SK-MEL-5 (cell line): ENCODE data around the gene QPCT. TPM values are rescaled to one million over a fixed set of nuclear protein-coding genes. Genes with fewer than 3 reads are reported as not detected.
"Not testable (repeated sequence)": the region's sequence is repeated elsewhere in the genome, so short reads cannot be mapped to it uniquely, and the experiment has no call there.

ENCODE experiments used
- DNase-seq: peaks from one replicate; pipeline ENCODE4 v3.0.0-alpha.2; 2016; ENCODE audit warnings: low read depth, low spot score
- in situ Hi-C: cut with HindIII; loops from 2 replicates; pipeline ENCODE4 v1.10.0; 2016; ENCODE audit warnings: low sequenced_read_pairs, high pct_unique_total_duplicates, low pct_unique_long_range_greater_than_20kb
- small RNA-seq, 2 experiments: library from RNA; depleted of rRNA; stranded (forward); fragments of <200 nt; gene quantifications; one replicate each; pipeline ENCODE3, GENCODE V24; 2014
- total RNA-seq: library from RNA; depleted of rRNA; stranded (reverse); fragments of >200 nt; shearing (Covaris generic); gene quantifications from 2 replicates; pipeline ENCODE4 v1.2.3, GENCODE V29; 2014; rRNA removed

The QPCT gene
- total RNA-seq, 1 experiment from 2014 or later, result 2,298 TPM

DNA sequence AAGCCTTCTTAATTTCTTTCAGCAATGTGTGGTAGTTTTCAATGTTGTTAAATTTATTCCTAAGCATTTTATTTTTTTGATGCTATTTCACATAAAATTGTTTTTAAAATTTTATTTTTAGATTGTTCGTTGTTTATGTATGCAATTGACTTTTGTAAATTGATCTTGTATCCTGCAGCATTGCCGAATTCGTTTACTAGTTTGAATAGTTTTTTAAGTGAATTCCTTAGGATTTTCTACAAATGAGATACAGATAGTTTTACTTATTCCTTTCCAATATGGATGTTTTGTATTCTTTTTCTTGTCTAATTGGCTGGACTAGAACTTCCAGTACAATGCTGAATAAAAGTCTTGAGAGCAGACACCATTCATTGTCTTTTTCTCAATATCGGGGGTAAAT is 55.6 kb downstream of the QPCT start:
- in situ Hi-C loops, result loop anchor here (25.0 kb wide), 1 partner anchor 437 kb away; no protein-coding TSS in a partner anchor
- no peak for DNase-seq

DNA sequence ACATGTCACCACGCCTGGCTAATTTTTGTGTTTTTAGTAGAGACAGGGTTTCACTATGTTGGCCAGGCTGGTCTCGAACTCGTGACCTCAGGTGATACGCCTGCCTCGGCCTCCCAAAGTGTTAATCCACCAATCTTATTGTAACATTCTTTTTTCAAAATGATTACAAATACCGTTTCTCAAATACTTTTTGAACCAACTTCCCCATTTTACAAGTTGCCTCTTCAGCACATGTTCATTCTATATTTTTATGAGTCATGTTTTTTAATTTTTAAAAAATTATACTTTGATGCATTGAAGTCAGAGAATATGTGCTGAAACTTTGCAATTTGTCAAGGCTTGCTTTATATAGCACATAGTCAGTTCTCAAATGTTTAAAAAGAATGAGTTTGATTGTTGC is 58.2 kb downstream of the QPCT start:
- in situ Hi-C loops, result loop anchor here (25.0 kb wide), 1 partner anchor 435 kb away; no protein-coding TSS in a partner anchor
- DNase-seq, result no peak

- DNase-seq, result no peak
- in situ Hi-C loops, result loop anchor here (25.0 kb wide), 1 partner anchor 432 kb away; no protein-coding TSS in a partner anchor
Measured at GRCh38 chr2:37405781-37406180, 61.4 kb downstream of the QPCT start.

GRCh38 chr2:37412231-37412630 is 67.8 kb downstream of the QPCT start:
- DNase-seq, result no peak
- in situ Hi-C loops, result loop anchor here (25.0 kb wide), 1 partner anchor 425 kb away; no protein-coding TSS in a partner anchor

- in situ Hi-C loops, result loop anchor here (25.0 kb wide), 1 partner anchor 423 kb away; no protein-coding TSS in a partner anchor
- not testable (repeated sequence) for DNase-seq
Measured at GRCh38 chr2:37413911-37414469, 69.6 kb downstream of the QPCT start.

- DNase-seq, result peak; percentile 90
- in situ Hi-C loops, result loop anchor here (25.0 kb wide), 1 partner anchor 423 kb away; no protein-coding TSS in a partner anchor
Measured at GRCh38 chr2:37414470-37414949, 70.1 kb downstream of the QPCT start.

DNA sequence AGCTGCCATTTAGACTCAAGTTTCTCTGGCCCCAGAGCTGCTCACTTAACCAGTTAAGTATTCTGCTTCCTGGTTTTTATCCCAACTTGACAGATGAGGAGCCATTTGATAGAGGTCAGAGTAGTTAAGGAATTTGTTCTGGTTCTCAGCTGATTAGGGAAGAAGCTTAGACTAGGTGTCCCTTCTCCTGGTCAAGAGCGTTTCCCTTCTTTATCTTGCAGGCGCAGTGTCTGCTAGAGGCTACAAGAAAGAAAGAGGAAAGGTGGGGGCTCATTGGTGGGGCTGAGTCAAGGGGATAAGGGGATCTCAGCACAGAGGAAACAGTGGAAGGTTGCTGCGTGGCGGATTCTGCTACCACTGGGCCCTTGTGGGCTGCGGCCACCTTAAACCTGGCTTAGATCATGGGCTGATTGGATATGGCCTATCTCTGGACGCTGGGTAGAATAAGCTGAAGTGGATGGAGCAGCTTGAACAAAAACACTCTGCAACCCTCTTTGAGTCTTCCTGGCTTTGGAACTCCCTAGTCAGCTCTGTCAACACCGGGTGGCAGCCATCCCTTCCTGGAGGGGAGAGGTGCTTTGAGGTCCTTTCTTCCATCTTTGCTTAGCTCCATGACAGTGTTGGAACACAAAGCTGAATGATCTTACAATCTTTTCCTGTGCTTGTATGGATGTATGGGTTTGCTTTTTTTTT is 70.8 kb downstream of the QPCT start:
- DNase-seq, result peak; percentile 61
- in situ Hi-C loops, result loop anchor here (25.0 kb wide), 1 partner anchor 422 kb away; no protein-coding TSS in a partner anchor

DNA sequence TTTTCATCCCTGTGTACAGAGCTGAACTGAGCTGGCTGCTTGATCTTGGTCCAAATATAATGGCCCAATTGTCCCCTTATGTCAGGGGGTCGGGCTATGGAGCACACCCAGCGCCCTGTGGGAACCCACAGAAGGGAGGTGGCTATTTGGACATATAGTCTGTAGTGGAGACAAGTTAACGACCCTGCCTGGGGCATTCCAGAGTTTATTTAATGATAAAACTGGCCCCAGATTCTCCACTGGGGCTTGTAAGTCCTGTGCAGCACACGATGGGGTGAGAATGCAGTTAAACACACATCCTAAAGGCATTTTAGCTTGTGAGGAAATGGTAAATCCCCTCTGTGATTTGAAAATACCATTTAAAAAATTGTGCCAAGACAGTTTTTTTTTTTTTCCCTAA is 72.9 kb downstream of the QPCT start:
- in situ Hi-C loops, result loop anchor here (25.0 kb wide), 1 partner anchor 420 kb away; no protein-coding TSS in a partner anchor

GRCh38 chr2:37418956-37419355 is 74.5 kb downstream of the QPCT start:
- no peak for DNase-seq
- in situ Hi-C loops, result loop anchor here (25.0 kb wide), 1 partner anchor 418 kb away; no protein-coding TSS in a partner anchor

More for the DNA sequence above, 72.9 kb downstream of the QPCT start:
- peak; percentile 69 for DNase-seq

DNA sequence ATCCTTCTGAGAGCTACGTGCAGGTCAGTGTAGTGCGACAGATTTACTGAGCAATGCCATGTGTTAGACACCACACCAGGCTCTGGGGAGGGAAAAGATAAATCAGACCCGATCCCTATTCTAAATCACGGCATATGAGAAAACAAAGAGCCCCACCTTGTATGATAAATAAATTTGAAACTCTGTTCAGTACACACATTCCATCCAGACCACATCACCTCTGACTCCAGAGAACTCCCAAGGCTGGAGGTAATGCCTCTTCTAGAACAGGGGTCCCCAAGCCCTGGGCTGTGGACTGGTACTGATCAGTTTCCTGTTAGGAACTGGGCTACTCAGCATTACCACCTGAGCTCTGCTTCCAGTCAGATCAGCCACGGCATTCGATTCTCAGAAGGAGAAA is 77.3 kb downstream of the QPCT start:
- DNase-seq, result no peak
- in situ Hi-C loops, result loop anchor here (25.0 kb wide), 1 partner anchor 416 kb away; no protein-coding TSS in a partner anchor

DNA sequence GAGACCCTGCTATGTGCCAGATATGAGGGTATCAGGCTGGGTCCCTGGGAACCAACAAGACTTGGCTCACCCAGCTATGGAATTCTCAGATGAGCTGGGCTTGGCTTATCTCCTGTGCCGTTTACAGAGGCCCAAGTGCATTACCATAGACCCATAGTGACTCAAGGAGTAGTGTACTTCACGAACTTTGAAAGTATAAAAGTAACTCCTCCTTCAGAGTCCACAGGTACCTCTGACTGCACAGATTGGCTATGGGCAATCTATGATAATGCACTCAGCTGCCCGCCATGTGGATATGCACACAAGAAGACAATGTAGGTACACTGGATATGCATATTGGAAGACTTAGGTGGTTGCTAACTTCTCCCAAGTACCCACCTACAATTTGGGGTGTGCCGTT is 78.4 kb downstream of the QPCT start:
- in situ Hi-C loops, result loop anchor here (25.0 kb wide), 1 partner anchor 414 kb away; no protein-coding TSS in a partner anchor
- no peak for DNase-seq

Small RNA genes lying within 50 kb of the gene (small RNA-seq; reads per million reads assigned to genes)
- 0 reads per million in 2 experiments for gene RNU6-939P

Other genes starting within 250 kb of the QPCT start
- gene EIF2AK2, start 187.7 kb upstream of the QPCT start, total RNA-seq, result 22.5 and 29.1 TPM in 2 replicates
- not detected in 2 replicates for gene SULT6B1, start 156.0 kb upstream of the QPCT start, total RNA-seq
- 36.3 and 43.7 TPM in 2 replicates for gene CEBPZOS, start 148.1 kb upstream of the QPCT start, total RNA-seq
- gene CEBPZ, start 113.0 kb upstream of the QPCT start, total RNA-seq, result 118 and 122 TPM in 2 replicates
- 28.7 and 31.0 TPM in 2 replicates for gene NDUFAF7, start 113.0 kb upstream of the QPCT start, total RNA-seq
- gene PRKD3, start 19.8 kb upstream of the QPCT start, total RNA-seq, result 440 and 449 TPM in 2 replicates